Suprapubic skin (tissue), 3 donors: ENCODE measurements around the gene NPB.

Experiments
- CTCF ChIP-seq, 2 donors: fragments of 200-600 bp in 1 of 2; fragments of 450-650 bp in 1 of 2; sonication (generic) in 1 of 2; IDR thresholded peaks; one replicate each; pipeline ENCODE4 v1.5.1; 2016 to 2019; ENCODE audit warnings: antibody characterized with exemption in 2 of 2, mild to moderate bottlenecking in 1 of 2, moderate library complexity in 1 of 2
- EP300 ChIP-seq: sonication (generic); formaldehyde crosslinking; IDR thresholded peaks from one replicate; pipeline ENCODE4 v1.6.1; 2017; ENCODE audit warnings: antibody characterized with exemption
- POLR2A ChIP-seq, 2 donors: fragments of 450-650 bp; IDR thresholded peaks; one replicate each; pipeline ENCODE4 v1.6.1; 2017; ENCODE audit warnings: antibody characterized with exemption in 2 of 2, mild to moderate bottlenecking in 2 of 2, moderate library complexity in 2 of 2

- TF ChIP-seq CTCF (IDR thresholded peaks at IDR 0.05), result no peak
- TF ChIP-seq POLR2A (IDR thresholded peaks at IDR 0.05), result no peak
- TF ChIP-seq EP300, result no peak
Observed at GRCh38 chr17:81909231-81909630, 7.2 kb downstream of the NPB start.
